Stimulated activated CD4-positive, alpha-beta T cell treated with anti-CD3 and anti-CD28 coated beads, Interleukin-4, amount 100 ng/mL, for 24 hours (primary cell): ENCODE data around the gene ACIN1.
"Not testable (repeated sequence)": the region's sequence is repeated elsewhere in the genome, so short reads cannot be mapped to it uniquely, and the experiment has no call there.

Experiments used
- DNase-seq: peaks from one replicate; pipeline ENCODE4 v3.0.0-alpha.2; 2020

The ACIN1 gene

GRCh38 chr14:23035303-23036144 is 59.4 kb downstream of the ACIN1 start:
- DNase-seq = no peak

- DNase-seq = peak; percentile 93
Observed at GRCh38 chr14:23034498-23035302, 60.2 kb downstream of the ACIN1 start, which contains the start of gene PSMB5. TSS of gene PSMB5 (minus strand) at chr14:23034900. CDS start at chr14:23034881, 19 bp downstream.

- peak; percentile 41 for DNase-seq
Observed at GRCh38 chr14:23033801-23034497, 61.0 kb downstream of the ACIN1 start.

GRCh38 chr14:23033251-23033727 is 61.6 kb downstream of the ACIN1 start:
- DNase-seq = no peak

GRCh38 chr14:23030936-23031335 is 64.0 kb downstream of the ACIN1 start:
- no peak for DNase-seq

- no peak for DNase-seq
Observed at GRCh38 chr14:23028799-23029198, 66.1 kb downstream of the ACIN1 start.

GRCh38 chr14:23025151-23025814 is 69.7 kb downstream of the ACIN1 start:
- DNase-seq = no peak

GRCh38 chr14:23024612-23025075 is 70.3 kb downstream of the ACIN1 start:
- DNase-seq = no peak

- no peak for DNase-seq
Observed at GRCh38 chr14:23023795-23024152, 71.2 kb downstream of the ACIN1 start.

- no peak for DNase-seq
Observed at GRCh38 chr14:23023022-23023794, 71.7 kb downstream of the ACIN1 start.

GRCh38 chr14:23021889-23022442 is 73.0 kb downstream of the ACIN1 start:
- no peak for DNase-seq

GRCh38 chr14:23021434-23021833 is 73.5 kb downstream of the ACIN1 start:
- DNase-seq = no peak

GRCh38 chr14:23020143-23021128 is 74.5 kb downstream of the ACIN1 start:
- no peak for DNase-seq

- DNase-seq = no peak
Observed at GRCh38 chr14:23018107-23018506, 76.8 kb downstream of the ACIN1 start.

GRCh38 chr14:23017091-23017490 is 77.8 kb downstream of the ACIN1 start:
- no peak for DNase-seq

- DNase-seq = no peak
Observed at GRCh38 chr14:23015618-23016017, 79.3 kb downstream of the ACIN1 start.

- not testable (repeated sequence) for DNase-seq
Observed at GRCh38 chr14:23013749-23014054, 81.2 kb downstream of the ACIN1 start.

GRCh38 chr14:23013054-23013748 is 81.7 kb downstream of the ACIN1 start:
- no peak for DNase-seq

- DNase-seq = peak; percentile 85
Observed at GRCh38 chr14:23009939-23010726, 84.8 kb downstream of the ACIN1 start, which contains the start of gene C14orf93. TSS of gene C14orf93 (minus strand) at chr14:23010143. CDS start at chr14:22999023, 11,120 bp downstream.
